Measurements from ENCODE around the gene HRC. TPM values are rescaled to one million over a fixed set of nuclear protein-coding genes. Genes with fewer than 3 reads are reported as not detected.
A peak's percentile ranks its signal among the peaks of the same experiment; 100 is the strongest.

Gene HRC
- total RNA-seq, 6 experiments from 2014 or later, result 0.18 to 0.68 (median 0.19) TPM; not detected in 2

DNA sequence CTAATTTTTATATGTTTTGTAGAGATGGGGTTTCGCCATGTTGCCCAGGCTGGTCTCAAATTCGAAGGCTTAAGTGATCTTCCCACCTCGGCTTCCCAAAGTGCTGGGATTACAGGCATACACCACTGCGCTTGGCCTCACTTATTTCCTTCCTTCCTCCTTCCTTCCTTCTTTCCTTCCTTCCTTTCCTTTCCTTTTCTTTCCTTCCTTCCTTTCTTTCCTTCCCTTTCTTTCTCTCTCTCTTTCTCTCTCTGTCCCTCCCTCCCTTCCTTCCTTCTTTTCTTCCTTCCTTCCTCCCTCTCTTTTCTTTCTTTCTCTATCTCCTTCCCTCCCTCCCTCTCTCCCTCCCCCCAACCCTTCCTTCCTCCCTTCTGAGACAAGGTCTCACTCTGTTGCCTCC is 39.2 kb upstream of the HRC start:
- H3K27ac ChIP-seq, result no peak overlapping the region
- DNase-seq, result no peak
- ATAC-seq, result no peak
- H3K9me3 ChIP-seq, result no peaks in the 10 kb centered on the region
- H3K27me3 ChIP-seq, result no peaks in the 10 kb centered on the region
- no peaks in the 10 kb centered on the region for H3K4me1 ChIP-seq
- intact Hi-C loops (cut with DNase I), result loop anchor here in 1 of 2 donors (10.0 kb wide), 1 partner anchor 100 kb away; no protein-coding TSS in a partner anchor
- no peak overlapping the region for H3K4me3 ChIP-seq
- TF ChIP-seq, protein P1, sequence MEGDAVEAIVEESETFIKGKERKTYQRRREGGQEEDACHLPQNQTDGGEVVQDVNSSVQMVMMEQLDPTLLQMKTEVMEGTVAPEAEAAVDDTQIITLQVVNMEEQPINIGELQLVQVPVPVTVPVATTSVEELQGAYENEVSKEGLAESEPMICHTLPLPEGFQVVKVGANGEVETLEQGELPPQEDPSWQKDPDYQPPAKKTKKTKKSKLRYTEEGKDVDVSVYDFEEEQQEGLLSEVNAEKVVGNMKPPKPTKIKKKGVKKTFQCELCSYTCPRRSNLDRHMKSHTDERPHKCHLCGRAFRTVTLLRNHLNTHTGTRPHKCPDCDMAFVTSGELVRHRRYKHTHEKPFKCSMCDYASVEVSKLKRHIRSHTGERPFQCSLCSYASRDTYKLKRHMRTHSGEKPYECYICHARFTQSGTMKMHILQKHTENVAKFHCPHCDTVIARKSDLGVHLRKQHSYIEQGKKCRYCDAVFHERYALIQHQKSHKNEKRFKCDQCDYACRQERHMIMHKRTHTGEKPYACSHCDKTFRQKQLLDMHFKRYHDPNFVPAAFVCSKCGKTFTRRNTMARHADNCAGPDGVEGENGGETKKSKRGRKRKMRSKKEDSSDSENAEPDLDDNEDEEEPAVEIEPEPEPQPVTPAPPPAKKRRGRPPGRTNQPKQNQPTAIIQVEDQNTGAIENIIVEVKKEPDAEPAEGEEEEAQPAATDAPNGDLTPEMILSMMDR (IDR thresholded peaks at IDR 0.05), result no peak
- TF ChIP-seq POLR2A (IDR thresholded peaks at IDR 0.05), result no peak
- H3K36me3 ChIP-seq, result no peaks in the 10 kb centered on the region
- 83% methylated on average over 3 of the region's 4 CpGs for WGBS (ENCODE audit: insufficient coverage, low coverage, low lambda C conversion rate, missing lambda C conversion rate)

DNA sequence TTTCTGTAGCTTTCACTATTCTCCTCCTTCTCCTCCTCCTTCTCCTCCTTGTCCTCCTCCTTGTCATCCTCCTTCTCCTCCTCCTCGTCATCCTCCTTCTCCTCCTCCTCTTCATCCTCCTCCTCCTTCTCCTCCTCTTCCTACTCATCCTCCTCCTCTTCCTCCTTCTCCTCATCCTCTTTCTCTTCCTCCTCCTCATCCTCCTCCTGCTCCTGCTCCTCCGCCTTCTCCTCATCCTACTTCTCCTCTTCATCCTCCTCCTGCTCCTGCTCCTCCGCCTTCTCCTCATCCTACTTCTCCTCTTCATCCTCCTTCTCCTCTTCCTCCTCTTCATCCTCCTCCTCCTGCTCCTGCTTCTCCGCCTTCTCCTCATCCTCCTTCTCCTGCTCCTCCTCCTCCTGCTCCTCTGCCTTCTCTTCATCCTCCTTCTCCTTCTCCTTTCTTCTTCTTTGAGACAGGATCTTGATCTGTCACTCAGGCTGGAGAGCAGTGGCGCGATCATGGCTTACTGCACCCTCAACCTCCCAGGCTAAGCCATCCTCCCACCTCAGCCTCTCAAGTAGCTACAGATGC is 38.7 kb upstream of the HRC start:
- ATAC-seq, result no peak
- H3K4me1 ChIP-seq, result no peaks in the 10 kb centered on the region
- no peaks in the 10 kb centered on the region for H3K9me3 ChIP-seq
- 92% methylated on average over 6 of the region's 6 CpGs for WGBS (ENCODE audit: insufficient coverage, low coverage, low lambda C conversion rate, missing lambda C conversion rate)
- H3K4me3 ChIP-seq, result no peak overlapping the region
- TF ChIP-seq, protein P1 (IDR thresholded peaks at IDR 0.05), result no peak
- no peak for TF ChIP-seq POLR2A (IDR thresholded peaks at IDR 0.05)
- no peaks in the 10 kb centered on the region for H3K27me3 ChIP-seq
- H3K36me3 ChIP-seq, result no peaks in the 10 kb centered on the region
- no peak overlapping the region for H3K27ac ChIP-seq
- intact Hi-C loops (cut with DNase I), result loop anchor here in 1 of 2 donors (10.0 kb wide), 1 partner anchor 99 kb away; no protein-coding TSS in a partner anchor
- DNase-seq, result no peak

- Histone ChIP-seq H3K4me1 (no peaks in the 10 kb centered on the region), H3K9me3 (no peaks in the 10 kb centered on the region), H3K4me3 (no peak overlapping the region), H3K27ac (no peak overlapping the region), H3K36me3 (no peaks in the 10 kb centered on the region), H3K27me3 (no peaks in the 10 kb centered on the region)
- ATAC-seq (no peak), DNase-seq (no peak)
- no peak for TF ChIP-seq POLR2A (IDR thresholded peaks at IDR 0.05)
- TF ChIP-seq, protein P1 (IDR thresholded peaks at IDR 0.05), result no peak
- 88% methylated on average over 1 of the region's 3 CpGs for WGBS (ENCODE audit: insufficient coverage, low coverage, low lambda C conversion rate, missing lambda C conversion rate)
- intact Hi-C loops (cut with DNase I), result loop anchor here in 1 of 2 donors (10.0 kb wide), 1 partner anchor 96 kb away; no protein-coding TSS in a partner anchor
Measured at GRCh38 chr19:49190781-49191180, 35.6 kb upstream of the HRC start.

DNA sequence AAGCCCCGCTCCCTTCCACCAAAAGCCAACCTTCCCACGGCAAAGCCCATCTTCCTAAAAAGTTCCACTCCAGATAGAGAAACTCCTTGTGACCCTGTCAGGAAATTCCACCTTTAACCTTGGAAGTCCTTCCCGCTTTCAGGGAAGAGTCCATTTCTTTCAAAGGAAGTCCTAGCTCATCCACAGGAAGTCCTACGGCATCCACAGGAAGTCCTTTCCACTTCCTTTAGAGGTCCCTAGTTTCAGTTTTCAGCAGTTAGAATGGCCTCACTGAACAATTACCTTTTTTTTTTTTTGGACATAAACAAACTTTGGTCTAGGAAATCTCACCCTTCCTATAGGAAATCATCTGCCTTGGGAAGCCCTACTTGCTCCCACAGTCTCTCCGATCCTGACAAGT is 34.1 kb upstream of the HRC start:
- intact Hi-C loops (cut with DNase I), result no loop called here
- Histone ChIP-seq H3K4me3 (no peak overlapping the region), H3K27ac (peak overlapping the region in 1 of 3 donors; percentile 29), H3K4me1 (no peaks in the 10 kb centered on the region), H3K36me3 (no peaks in the 10 kb centered on the region), H3K27me3 (no peaks in the 10 kb centered on the region), H3K9me3 (no peaks in the 10 kb centered on the region)
- 51% methylated on average over 4 of the region's 5 CpGs for WGBS (ENCODE audit: insufficient coverage, low coverage, low lambda C conversion rate, missing lambda C conversion rate)
- peak; percentile 51 to 64 (median 57) for ATAC-seq
- DNase-seq, result no peak
- no peak for TF ChIP-seq POLR2A (IDR thresholded peaks at IDR 0.05)
- TF ChIP-seq, protein P1 (IDR thresholded peaks at IDR 0.05), result no peak

Measured in right lobe of liver (tissue), 6 donors.